Measurements from ENCODE around the gene ADAMTS2.

DNA sequence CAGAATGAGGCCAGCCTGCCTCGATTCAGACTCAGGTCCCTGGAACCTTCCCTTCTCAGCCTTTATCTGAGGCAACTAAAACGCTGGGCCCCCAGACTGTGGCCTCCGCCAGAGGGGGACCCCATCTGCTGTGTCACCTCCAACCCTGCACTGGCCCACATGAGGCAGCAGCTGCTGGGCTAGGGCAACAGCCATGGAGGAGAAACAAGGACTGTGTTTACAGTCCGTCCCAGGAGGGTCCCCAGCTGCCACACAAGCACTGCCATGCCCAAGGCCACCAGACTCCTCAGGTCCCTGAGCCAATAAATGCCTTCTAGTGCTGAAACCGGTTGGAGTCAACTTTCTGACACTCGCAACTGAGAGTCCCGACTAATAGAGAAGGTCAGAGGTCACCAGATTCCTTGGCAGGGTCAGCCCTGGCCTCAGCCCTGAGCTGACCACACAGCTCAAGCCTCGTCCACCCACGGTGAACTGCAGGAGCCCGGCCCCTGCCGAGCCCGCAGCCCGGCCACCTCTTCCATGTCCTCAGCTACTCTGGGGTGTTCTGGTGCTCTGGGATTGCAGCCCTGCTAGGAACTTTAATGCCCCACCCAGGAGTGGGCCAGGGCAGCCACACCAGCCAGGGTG lies 208.1 kb downstream of the ADAMTS2 start:
- TF ChIP-seq, protein P1, sequence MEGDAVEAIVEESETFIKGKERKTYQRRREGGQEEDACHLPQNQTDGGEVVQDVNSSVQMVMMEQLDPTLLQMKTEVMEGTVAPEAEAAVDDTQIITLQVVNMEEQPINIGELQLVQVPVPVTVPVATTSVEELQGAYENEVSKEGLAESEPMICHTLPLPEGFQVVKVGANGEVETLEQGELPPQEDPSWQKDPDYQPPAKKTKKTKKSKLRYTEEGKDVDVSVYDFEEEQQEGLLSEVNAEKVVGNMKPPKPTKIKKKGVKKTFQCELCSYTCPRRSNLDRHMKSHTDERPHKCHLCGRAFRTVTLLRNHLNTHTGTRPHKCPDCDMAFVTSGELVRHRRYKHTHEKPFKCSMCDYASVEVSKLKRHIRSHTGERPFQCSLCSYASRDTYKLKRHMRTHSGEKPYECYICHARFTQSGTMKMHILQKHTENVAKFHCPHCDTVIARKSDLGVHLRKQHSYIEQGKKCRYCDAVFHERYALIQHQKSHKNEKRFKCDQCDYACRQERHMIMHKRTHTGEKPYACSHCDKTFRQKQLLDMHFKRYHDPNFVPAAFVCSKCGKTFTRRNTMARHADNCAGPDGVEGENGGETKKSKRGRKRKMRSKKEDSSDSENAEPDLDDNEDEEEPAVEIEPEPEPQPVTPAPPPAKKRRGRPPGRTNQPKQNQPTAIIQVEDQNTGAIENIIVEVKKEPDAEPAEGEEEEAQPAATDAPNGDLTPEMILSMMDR (conservative IDR thresholded peaks at IDR 0.05 in 1 of 2, IDR thresholded peaks at IDR 0.05 in 1 of 2; ENCODE audit: low read depth in 1 of 2, low read length in 2 of 2): no peak
- no peak for TF ChIP-seq EZH2 (IDR thresholded peaks at IDR 0.05; ENCODE audit: low read length, missing control alignments)
